Lower leg skin (tissue), 3 donors: Measurements from ENCODE around the gene MDH1B.

Experiments used
- CTCF ChIP-seq, 3 donors: fragments of 450-650 bp; IDR thresholded peaks; one replicate each; pipeline ENCODE4 v1.5.1; 2016; ENCODE audit warnings: antibody characterized with exemption in 3 of 3, mild to moderate bottlenecking in 3 of 3, moderate library complexity in 2 of 3
- POLR2A ChIP-seq, 2 donors: fragments of 450-650 bp; IDR thresholded peaks; one replicate each; pipeline ENCODE4 v1.6.1; 2016 to 2017; ENCODE audit warnings: antibody characterized with exemption in 2 of 2, mild to moderate bottlenecking in 1 of 2, moderate library complexity in 1 of 2

DNA sequence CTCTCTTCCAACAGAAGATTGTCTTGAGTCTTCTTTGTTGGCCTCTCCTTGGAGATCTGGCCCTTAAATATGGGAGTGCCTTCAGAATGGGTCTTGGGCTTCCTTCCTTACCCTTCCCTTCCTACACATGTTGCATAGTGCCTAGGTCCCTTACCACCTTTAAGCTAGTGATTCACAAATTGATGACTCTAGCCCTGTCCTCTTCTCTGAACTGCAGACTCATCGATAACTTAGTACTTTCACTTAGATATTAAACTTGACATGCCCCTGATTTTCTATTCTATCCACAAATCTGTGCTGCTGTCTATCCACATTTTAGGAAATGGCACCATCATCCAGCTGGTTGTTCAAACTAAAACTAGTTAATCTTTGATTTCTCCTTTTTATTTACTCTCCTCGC lies 37.8 kb downstream of the MDH1B start:
- TF ChIP-seq CTCF (IDR thresholded peaks at IDR 0.05) (no peak), POLR2A (IDR thresholded peaks at IDR 0.05) (no peak)
